GM19455 (cell line): Measurements from ENCODE around the gene NXF3.
"Not testable (repeated sequence)": the region's sequence is repeated elsewhere in the genome, so short reads cannot be mapped to it uniquely, and the experiment has no call there.

Experiments used
- ATAC-seq: cut with Tn5 transposase; IDR thresholded peaks from one replicate; pipeline ENCODE4 v1.9.1; 2021; ENCODE audit not compliant: unreplicated experiment

NXF3 gene, protein sequence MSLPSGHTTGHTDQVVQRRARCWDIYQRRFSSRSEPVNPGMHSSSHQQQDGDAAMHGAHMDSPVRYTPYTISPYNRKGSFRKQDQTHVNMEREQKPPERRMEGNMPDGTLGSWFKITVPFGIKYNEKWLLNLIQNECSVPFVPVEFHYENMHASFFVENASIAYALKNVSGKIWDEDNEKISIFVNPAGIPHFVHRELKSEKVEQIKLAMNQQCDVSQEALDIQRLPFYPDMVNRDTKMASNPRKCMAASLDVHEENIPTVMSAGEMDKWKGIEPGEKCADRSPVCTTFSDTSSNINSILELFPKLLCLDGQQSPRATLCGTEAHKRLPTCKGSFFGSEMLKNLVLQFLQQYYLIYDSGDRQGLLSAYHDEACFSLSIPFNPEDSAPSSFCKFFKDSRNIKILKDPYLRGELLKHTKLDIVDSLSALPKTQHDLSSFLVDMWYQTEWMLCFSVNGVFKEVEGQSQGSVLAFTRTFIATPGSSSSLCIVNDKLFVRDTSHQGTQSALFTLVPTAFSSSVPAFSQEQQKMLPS

DNA sequence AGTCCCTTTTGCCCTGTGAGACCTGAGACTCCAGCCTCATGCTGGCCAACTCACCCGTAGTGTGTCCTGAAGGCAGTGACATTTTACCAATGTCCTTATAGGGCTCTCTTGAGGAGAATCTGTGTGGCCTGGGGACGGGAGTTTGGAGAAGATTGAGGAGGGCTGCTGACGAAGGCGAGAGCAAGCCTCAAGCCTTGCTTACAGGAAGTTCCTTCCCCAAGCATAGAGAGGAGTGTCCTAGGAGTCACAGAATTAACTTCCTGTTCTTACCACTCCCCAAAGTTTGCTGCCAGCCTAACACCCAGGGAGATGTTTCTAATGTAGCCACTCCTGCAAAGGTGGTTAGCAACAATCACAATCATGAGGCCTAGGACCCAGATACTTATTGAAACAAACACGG, at the start of gene NXF3:
TSS of gene NXF3 (minus strand) at position 202 of the 400 bp plus-strand sequence. CDS start at position 82, 120 bp downstream.
- no peak for ATAC-seq

DNA sequence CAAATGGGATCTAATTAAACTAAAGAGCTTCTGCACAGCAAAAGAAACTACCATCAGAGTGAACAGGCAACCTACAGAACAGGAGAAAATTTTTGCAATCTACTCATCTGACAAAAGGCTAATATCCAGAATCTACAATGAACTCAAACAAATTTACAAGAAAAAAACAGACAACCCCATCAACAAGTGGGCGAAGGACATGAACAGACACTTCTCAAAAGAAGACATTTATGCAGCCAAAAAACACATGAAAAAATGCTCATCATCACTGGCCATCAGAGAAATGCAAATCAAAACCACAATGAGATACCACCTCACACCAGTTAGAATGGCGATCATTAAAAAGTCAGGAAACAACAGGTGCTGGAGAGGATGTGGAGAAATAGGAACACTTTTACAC, 43.6 kb upstream of the NXF3 start:
- ATAC-seq, result not testable (repeated sequence)

DNA sequence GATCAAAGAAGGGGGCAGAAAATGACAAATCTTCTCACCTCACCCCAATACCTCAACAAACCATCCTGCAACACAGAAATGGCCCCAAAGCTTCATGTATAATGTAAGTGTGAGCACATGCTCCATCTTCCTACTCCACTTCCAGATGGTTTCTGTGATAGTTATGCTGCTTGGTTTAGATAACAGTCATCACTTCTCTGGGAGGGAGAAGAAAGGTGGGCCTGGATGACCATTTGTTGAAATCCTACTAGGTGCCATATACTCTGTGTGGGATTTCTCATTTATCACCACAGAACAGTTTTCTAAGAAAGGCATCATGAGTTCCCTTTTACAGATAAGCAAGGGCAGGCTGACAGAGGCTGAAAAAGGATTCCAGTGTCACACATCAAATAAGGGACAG, 31.3 kb upstream of the NXF3 start:
- no peak for ATAC-seq

DNA sequence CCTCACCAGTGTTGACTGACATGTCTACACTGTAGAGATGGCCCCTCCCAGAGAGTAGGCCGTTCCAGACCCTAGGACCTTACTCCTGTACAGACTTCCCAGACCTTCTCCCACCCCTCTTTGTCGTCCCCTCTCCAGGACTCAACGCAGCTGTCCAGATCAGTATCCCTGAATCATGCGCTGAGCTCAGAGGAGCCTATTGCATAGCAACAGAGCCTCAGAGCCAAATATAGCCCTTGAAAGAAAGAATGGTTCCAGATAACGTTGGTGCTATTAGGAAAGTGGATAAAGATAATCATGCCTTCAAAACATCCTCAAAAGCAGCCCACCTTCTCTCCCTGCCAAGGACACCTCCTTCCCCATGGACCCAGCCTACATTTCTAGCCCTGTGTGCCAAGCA, 27.8 kb upstream of the NXF3 start:
- no peak for ATAC-seq

DNA sequence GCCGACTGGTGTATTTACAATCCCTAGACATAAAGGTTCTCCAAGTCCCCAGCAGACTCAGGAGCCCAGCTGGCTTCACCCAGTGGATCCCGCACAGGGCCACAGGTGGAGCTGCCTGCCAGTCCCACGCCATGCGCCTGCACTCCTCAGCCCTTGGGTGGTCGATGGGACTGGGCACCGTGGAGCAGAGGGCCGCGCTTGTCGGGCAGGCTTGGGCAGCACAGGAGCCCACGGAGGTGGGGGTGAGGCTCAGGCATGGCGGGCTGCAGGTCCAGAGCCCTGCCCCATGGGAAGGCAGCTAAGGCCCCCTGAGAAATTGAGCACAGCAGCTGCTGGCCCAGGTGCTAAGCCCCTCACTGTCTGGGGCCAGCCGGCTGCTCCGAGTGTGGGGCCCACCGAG, 24.0 kb upstream of the NXF3 start:
- ATAC-seq, result not testable (repeated sequence)

DNA sequence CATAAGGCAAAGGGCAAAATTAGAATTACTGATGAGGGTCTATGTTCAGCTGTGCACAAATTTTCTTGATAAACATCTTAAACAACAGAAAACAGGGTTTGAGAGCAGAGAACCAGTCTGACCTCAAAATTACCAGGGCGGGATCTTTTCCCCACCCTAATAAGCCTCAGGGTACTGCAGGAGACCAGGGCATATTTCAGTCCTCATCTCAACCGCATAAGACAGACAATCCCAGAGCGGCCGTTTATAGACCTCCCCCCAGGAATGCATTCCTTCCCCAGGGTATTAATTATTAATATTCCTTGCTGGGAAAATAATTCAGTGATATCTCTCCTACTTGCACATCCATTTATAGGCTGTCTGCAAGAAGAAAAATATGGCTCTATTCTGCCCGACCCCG, 16.6 kb upstream of the NXF3 start:
- not testable (repeated sequence) for ATAC-seq

DNA sequence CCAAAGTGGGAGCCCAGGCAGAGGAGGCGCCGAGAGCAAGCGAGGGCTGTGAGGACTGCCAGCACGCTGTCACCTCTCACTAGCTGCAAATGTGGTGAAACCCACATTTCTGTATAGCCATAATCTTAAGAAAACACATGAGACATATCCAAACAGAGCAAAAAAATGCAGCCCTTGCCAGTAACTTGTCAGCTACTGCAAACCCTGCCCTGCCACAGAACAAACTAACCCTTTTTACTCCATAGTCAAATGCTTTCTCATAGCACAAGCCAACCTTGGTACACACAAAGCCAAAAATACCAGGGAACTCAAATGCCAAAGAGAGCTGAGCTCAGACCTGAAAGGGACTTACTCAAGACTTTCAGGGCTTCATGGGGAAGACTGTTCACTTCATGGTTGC, 14.9 kb upstream of the NXF3 start:
- no peak for ATAC-seq

DNA sequence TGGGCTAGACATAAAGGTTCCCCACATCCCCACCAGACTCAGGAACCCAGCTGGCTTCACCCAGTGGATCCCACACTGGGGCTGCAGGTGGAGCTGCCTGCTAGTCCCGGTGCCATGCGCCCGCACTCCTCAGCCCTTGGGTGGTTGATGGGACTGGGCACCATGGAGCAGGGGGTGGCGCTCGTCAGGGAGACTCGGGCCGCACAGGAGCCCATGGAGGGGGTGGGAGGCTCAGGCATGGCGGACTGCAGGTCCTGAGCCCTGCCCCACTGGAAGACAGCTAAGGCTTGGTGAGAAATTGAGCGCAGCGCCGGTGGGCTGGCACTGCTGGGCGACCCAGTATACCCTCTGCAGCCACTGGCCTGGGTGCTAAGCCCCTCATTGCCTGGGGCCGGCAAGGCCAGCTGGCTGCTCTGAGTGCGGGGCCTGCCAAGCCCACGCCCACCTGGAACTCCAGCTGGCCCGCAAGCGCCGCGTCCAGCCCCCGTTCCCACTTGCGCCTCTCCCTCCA, 14.3 kb upstream of the NXF3 start:
- not testable (repeated sequence) for ATAC-seq

DNA sequence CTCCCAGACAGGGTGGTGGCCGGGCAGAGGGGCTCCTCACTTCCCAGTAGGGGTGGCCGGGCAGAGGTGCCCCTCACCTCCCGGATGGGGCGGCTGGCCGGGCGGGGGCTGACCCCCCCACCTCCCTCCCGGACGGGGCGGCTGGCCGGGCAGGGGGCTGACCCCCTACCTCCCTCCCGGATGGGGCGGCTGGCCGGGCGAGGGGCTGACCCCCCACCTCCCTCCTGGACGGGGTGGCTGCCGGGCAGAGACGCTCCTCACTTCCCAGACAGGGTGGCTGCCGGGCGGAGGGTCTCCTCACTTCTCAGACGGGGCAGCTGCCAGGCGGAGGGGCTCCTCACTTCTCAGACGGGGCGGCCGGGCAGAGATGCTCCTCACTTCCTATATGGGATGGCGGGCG, 11.4 kb upstream of the NXF3 start:
- ATAC-seq, result not testable (repeated sequence)

DNA sequence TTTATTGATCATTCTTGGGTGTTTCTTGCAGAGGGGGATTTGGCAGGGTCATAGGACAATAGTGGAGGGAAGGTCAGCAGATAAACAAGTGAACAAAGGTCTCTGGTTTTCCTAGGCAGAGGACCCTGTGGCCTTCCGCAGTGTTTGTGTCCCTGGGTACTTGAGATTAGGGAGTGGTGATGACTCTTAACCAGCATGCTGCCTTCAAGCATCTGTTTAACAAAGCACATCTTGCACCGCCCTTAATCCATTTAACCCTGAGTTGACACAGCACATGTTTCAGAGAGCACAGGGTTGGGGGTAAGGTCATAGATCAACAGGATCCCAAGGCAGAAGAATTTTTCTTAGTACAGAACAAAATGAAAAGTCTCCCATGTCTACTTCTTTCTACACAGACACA, 10.9 kb upstream of the NXF3 start:
- not testable (repeated sequence) for ATAC-seq

DNA sequence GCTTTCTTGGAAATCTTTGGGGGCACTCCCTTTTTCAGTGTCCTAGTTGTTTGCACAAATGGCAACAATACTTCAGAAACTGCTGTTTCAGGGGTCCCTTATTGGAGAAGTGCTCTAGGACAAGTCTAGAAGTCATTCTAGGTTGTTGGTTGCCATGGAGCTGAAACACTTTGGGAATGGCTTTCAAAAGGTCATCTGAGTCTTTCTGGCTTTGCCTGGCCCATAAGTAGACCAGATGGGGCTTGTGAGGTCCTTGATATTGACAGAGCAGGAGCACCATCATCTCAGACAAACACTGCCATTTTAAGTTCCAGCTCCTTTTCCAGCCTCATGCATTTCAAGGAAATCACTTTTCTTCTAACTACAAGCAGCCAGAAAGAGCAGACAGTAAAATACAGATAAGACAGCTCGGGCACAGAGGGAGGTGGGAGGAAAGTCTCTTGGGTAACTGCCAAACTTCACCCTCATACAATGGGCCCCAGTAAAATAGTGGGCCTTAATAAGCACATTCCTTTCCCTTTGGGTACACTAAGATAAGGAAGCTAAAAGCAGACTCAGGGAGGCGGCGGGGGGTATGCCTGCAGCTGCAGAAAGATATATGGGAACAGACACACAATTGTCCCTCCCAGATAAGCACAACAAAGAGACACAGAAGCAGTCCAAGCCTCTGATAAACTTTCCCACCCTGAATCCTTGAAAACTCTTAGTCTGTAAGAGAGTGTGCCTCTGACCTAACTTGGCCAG, 8.5 kb upstream of the NXF3 start:
- no peak for ATAC-seq

DNA sequence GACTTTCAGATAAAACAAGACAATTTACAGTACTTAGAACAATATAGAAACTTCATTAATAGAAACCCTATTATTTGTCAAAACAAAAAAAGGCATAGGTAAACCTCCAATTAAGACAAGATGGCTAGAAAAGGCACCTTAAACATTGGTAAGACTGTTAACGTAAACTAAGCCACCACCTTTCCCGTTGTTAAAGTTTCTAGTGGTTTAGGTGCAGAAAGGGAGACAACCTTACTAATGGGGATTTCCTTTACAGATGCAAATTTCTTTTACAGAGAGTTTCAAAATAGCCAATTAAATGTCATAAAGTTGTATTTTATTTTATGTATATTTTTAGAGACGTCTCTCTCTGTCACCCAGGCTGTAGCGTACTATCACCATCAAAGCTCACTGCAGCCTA, 7.5 kb upstream of the NXF3 start:
- no peak for ATAC-seq

DNA sequence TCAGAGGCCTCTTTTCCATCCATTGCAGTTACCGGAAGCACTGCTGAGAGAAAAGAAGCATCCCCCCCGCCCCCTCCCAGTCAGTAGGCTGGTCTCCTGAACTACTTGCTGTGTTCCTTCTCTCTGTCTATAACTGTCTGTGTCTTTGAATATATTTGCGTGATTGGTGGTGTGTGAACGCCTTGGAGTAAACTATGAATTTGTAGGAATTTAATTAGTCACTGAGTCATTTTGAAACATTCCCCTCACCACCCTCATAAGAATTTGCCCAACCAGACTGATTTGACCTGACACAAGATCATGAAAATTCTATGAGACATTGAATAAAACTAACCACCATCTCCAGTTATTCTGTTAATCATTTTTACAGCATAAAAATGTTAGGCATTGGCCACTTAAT, 6.7 kb upstream of the NXF3 start:
- no peak for ATAC-seq

DNA sequence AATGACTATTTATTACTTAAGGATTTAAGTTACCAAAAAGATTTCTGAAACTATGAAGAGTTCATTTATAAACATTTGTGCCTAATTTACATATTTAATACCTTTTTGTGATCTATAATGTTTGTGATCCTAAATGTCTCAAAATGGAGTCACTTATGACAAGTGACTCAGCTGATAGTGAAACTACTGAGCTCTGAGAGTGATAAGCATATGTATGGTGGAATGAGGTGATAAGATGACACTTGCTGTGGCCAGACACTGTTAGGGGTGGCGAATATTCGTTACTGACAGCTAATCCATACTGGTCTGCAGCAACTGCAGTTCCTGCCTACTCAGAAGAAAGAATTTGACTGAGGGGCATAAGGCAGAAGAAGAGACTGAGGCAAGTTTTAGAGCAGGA, 5.5 kb upstream of the NXF3 start:
- ATAC-seq, result no peak

DNA sequence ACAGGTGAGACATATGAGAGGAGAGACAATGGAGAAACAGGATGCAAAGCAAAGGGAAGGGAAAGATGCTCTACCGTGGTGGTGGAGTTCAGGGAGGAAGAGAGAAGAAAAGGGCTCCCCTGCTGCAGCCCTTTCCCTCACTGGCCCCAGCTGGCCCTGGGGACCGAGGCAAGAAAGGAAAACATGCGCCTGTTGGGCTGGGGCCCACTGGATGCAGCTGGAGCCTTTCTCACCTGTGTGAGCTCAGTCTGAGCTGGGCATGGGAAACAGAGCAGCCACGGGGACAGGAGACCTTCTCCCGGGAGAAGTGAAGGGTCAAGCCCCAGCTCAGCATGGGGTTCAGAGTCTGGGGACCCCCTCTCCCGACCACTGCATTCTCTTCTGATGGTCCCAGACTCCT, 11.9 kb downstream of the NXF3 start:
- ATAC-seq, result no peak

DNA sequence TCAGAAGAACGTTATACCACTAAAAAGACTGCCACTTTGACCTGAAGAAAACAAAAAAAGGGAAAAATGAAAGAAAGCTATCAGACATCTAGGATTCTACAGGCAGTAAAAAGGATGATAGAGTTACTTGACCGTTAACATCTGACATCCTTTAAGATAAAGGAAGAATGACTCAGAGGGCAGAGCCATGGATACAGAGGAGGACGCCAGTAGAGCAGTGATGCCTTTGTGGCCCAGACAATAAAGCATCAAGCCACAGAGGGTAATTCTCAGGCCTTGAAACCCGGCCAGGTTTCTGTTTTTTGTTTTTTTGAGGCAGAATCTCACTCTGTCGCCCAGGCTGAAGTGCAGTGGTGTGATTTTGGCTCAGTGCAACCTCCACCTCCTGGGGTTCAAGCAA, 19.5 kb downstream of the NXF3 start:
- ATAC-seq, result no peak

DNA sequence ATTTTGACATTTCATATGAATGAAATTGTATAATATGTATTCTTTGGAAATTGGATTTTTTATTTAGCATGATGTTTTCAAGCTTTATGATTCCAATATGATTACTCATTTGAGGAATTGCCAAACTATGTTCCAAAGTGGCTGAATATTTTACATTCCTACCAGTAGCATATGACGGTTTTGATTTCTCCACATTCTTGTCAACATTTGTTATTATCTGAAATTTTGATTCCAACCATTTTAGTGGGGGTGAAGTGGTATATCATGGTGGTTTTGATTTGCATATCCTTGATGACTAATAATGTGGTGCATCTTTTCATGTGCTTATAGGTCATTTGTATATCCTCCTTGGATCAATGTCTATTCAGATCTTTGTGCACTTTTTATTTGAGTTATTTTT, 26.3 kb downstream of the NXF3 start:
- no peak for ATAC-seq

DNA sequence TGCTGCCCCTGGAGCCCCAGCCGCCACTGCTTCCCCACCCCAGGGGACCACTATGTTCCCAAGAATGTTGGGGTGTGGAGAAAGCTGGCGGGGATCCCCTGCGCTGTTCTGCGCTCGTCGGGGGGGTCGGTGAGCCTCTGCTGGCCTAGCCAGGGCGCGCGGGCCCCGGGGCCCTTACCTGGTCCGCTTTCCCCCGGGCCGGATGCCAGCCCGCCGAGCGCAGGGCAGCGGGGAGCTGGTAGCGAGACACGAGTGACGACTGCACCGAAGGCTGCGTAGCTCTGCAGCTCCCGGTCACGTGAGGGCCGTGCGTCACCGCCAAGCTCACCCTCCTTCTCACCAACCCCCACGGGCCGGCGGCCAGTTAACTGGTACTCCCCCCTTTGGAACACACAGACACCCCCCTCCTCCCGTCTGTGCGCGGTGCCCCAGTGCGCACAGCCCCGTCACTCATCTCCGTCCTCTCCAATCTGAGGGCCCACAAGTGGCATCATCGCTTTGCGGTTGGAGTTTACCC, 29.0 kb downstream of the NXF3 start, which contains the start of gene BEX1:
TSS of gene BEX1 (minus strand) at position 254 of the 517 bp plus-strand sequence. CDS start 897 bp downstream, outside the sequence.
- no peak for ATAC-seq

DNA sequence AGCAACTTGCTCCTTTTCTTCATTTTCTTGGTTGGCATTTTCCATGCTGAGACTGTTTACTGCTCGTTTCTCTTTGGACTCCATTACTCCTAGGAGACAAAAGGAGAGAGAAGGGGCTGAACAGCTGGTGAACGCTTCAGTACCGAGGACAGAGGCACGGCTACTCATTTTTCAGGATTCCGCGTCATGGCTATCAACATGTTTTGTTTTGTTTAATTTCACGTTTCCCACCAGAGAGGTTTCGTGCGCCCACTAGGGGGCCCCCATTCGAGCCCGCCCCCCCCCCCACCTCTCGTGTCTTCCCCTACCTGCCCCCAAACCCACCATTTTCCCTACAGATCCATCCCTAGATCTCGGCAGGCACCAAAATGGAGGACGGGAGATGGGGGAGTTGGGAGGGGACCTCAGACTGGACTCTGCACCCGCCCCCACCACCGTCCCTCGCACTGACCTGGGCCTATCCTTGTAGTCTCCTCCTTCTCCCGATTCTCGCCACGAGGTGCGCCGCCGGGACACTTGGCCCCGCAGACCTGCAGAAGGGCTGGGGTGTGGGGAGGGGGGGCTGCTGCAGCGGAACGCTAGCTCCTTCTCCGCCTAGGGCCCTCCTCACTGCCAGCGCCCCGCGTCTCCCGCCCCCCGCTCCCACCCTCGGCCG, 29.6 kb downstream of the NXF3 start:
- no peak for ATAC-seq

DNA sequence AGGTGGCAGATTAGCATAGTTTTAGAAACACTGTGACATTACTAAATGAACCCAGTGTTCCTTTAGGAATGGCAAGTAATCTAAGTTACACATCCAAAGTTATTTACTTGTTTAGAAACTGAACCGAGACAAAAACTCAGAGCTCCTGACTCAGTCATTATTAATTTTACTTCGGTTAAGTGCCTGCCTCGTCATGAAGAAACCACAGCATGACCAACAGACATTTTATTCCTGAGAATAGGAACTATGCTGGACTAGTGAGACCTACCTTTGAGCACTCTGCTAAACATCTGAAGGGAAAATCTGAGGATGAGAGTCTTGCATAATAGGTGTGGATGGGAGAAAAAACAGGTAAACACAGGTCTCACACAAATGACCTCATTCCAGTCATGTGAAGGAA, 31.5 kb downstream of the NXF3 start:
- no peak for ATAC-seq

DNA sequence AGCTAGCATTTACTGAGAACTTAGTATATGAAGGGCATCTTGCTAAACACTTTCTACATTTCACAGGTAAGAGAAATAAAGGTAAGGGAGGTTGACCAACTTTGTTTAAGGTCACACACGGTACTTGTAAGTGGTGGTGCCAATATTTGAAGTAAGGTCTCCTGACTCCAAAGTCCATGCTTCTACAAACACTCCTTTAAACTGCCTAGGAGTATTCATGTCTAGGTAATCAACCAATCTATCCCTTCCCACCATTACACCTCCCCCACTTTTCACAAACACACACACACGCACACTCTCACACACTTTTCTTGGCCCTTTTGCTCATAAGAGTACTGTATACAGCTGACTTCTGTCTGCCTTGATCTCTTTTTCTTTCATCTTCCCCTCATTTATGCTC, 36.0 kb downstream of the NXF3 start:
- ATAC-seq, result no peak
